Choroid plexus epithelial cell (primary cell): ENCODE results near the gene LRRC75A.

Experiments
- DNase-seq: peaks from one replicate; pipeline ENCODE4 v3.0.0-alpha.2; 2010; ENCODE audit warnings: low read depth
- H3K4me3 ChIP-seq: 2 replicates; pipeline ENCODE4 v1.5.1; 2011; ENCODE audit warnings: low read depth, mild to moderate bottlenecking, control low read depth, low read length, moderate library complexity
- TF ChIP-seq, protein P1 (sequence below): conservative IDR thresholded peaks from 2 replicates; pipeline ENCODE4 v1.5.1; 2011; ENCODE audit warnings: low read depth, mild to moderate bottlenecking, control low read depth, inconsistent platforms, low read length, moderate library complexity

Gene LRRC75A

DNA sequence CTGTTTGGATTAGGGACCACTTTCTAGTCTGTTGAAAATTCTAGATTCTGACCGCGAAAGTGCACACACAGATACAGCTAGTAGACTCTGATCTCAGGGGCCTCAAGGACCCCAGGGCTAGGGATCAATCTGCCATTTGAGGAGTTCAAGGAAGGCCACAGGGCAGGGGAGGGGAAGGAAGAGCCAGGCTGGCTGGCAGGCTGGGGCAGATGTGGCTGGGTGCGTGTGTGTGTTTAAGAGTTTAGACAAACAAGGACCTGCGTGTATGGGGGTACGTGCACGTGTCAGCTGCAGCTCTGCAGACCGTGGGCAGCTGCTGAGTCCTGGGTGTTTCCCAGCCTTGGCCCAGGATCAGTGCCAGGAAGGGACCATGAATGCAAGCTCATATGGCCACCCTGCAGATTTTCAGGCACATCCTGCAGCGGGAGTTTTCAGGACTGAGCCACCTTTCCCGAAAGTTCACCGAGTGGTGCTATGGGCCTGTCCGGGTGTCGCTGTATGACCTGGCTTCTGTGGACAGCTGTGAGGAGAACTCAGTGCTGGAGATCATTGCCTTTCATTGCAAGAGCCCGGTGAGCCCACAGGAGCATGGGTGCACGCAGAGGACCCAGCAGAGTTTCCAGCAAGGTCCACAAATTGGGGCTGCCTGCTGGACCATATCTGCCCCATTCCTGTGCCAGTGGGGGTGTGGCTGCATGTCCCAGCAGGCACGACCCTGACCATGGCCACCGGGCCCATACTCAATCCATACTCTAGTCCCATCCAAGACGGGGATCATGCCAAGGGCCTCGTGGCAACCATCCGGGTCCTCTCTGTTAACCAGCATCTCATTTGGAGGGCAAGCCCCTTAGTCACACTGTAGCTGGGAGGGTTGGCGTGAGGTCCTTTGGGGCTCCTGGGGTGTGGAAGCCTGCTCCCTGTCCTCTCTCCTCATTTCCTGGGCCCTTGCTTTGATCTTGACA lies 66.0 kb downstream of the LRRC75A start:
- no peak overlapping the region for H3K4me3 ChIP-seq
- DNase-seq: no peak
- TF ChIP-seq, protein P1, sequence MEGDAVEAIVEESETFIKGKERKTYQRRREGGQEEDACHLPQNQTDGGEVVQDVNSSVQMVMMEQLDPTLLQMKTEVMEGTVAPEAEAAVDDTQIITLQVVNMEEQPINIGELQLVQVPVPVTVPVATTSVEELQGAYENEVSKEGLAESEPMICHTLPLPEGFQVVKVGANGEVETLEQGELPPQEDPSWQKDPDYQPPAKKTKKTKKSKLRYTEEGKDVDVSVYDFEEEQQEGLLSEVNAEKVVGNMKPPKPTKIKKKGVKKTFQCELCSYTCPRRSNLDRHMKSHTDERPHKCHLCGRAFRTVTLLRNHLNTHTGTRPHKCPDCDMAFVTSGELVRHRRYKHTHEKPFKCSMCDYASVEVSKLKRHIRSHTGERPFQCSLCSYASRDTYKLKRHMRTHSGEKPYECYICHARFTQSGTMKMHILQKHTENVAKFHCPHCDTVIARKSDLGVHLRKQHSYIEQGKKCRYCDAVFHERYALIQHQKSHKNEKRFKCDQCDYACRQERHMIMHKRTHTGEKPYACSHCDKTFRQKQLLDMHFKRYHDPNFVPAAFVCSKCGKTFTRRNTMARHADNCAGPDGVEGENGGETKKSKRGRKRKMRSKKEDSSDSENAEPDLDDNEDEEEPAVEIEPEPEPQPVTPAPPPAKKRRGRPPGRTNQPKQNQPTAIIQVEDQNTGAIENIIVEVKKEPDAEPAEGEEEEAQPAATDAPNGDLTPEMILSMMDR: no peak

DNA sequence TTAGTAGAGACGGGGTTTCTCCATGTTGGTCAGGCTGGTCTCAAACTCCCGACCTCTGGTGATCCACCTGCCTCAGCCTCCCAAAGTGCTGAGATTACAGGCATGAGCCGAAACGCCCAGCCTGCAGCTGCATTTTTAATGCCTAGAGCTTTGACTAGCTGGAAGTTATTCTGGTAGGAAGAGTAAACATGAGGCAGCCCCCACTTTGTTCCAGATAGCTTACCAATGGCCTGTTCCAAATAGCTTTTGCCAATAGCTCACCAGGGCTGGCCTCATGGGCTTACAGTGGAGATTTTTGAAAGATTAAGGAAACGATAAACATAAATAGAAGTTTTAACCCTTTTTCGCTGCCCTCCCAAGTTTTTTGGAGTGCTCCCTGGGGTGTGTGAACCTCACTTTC lies 66.8 kb downstream of the LRRC75A start:
- H3K4me3 ChIP-seq: no peak overlapping the region
- TF ChIP-seq, protein P1: no peak
- DNase-seq: no peak

DNA sequence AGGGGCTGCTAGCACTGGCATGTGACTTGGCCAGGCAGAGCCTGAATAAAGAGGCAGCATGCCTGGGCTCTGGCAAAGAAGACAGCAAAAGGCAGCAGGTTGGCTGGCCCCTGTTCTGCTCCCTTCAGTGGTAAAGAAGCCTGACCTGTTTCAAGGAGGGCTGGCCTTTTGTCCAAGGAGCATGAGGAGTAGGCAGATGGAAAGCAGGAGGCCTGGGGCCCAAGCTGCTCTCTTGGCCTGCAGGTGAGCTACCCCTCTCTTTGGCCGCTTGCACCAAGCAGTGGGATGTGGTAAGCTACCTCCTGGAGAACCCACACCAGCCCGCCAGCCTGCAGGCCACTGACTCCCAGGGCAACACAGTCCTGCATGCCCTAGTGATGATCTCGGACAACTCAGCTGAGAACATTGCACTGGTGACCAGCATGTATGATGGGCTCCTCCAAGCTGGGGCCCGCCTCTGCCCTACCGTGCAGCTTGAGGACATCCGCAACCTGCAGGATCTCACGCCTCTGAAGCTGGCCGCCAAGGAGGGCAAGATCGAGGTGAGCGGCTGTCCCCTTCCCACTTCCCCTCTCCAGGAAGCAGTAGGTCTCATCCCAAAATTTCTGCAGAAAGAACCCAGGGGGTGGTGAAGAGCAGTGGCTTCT lies 68.6 kb downstream of the LRRC75A start:
- DNase-seq: no peak
- no peak overlapping the region for H3K4me3 ChIP-seq
- TF ChIP-seq, protein P1: no peak

DNA sequence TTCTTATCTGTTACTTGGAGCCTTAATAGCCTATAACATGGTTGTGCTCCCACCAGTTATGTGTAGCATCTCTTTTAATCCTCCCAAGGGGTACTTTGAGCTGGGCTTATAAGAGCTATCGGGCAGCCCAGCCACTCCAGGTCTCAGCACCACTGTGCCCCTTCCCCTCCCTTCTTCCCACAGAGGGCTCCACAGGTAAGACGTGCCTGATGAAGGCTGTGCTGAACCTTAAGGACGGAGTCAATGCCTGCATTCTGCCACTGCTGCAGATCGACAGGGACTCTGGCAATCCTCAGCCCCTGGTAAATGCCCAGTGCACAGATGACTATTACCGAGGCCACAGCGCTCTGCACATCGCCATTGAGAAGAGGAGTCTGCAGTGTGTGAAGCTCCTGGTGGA lies 69.6 kb downstream of the LRRC75A start:
- TF ChIP-seq, protein P1: no peak
- H3K4me3 ChIP-seq: no peak overlapping the region
- DNase-seq: no peak

DNA sequence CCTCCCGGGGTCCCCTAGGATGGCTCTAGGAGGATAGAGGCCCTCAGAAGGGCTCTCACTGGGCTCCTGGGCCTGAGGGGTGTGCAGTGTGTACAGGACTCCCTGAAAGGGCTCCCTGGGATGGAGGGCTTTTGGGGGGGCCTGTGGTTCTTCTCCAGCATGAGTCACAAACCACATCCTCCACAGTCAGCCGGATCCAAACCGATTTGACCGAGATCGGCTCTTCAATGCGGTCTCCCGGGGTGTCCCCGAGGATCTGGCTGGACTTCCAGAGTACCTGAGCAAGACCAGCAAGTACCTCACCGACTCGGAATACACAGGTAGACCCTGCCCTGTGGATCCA lies 72.1 kb downstream of the LRRC75A start:
- peak; percentile 90 for DNase-seq
- H3K4me3 ChIP-seq: peak overlapping the region; percentile 8
- TF ChIP-seq, protein P1: no peak

DNA sequence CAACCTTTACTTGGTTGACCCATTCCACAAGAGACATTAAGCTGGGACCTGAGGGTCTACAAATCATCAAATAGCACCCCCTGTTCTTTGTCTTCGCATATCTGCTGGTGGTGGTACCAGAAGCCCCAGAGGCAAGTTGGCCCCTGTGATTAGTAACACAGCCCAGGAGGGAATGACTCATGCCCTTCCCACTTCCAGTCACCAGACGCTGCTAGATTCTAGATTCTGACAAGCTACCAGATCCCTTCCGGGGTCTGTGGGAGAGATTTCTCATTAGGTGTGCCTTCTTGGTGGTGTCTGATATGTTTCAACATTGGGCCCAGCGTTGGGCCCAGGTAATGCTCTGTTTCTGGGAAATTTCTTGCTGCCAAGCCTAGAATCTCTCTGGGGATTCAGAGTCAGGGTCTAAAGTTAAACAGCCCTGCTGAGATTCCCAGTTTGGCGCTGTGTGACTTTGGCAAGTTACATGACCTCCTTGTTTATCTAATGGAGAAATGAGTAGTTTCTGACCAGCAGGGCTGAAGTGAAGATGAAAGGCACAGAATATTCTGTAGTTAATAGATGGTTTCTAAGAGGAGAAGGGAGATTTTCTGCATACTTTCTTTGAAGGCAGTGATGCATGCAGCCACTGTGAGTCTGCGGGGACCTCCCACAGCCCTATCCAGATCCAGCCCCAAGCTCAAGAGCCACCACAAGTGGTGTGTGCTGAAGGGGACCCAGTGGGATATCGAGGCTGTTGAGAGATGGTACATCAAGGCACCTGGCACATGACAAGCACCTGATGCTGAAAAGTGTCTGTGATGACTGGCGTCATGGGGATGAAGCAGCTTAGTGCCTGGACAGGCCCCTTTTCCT lies 72.7 kb downstream of the LRRC75A start:
- TF ChIP-seq, protein P1: no peak
- DNase-seq: peak; percentile 90
- H3K4me3 ChIP-seq: peak overlapping the region; percentile 7
